ENCODE results near the gene SYCE3.

DNA sequence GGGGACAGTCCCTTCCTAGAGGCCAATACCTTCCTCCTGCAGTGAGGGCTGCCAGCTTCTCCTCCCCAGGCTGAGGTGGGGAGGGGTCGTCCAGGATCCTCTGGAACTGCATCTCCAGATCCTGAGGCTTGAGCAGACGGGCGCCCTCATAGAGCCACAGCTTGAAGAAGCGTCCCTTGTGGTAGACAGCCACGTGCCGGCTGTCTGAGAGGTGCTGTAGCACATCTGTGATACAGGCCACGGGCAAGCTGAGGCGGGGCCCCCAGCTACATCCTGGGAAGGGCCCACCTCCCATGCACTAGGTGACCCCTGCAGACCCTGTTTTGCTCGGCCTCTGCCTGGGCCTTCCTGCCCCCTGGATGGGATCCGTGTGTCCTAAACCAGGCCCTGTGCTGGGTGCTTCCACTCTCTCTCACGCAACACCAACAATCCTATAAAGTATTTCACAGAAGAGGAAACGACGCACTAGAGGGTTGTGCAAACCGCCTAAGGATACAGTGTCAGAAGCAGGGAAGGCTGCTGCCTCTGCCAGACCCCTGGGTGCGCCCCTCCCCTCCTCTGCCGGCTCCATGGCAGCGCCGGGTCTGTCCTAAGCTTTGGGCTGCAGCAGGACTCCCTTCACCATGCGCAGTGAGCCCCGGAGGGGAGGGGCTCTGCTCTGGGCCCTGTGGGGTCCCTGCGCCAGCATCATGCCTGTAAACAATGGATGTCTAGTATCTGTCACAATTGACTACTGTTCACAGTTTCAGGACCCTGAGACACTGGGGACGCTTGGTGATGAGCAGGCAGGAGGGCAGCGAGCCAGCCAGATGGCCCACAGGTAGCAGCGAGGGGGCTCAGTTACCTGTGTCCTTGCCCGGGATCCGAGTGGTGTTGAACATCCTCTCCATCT, 11.0 kb upstream of the SYCE3 start:
- TF ChIP-seq, protein P1, sequence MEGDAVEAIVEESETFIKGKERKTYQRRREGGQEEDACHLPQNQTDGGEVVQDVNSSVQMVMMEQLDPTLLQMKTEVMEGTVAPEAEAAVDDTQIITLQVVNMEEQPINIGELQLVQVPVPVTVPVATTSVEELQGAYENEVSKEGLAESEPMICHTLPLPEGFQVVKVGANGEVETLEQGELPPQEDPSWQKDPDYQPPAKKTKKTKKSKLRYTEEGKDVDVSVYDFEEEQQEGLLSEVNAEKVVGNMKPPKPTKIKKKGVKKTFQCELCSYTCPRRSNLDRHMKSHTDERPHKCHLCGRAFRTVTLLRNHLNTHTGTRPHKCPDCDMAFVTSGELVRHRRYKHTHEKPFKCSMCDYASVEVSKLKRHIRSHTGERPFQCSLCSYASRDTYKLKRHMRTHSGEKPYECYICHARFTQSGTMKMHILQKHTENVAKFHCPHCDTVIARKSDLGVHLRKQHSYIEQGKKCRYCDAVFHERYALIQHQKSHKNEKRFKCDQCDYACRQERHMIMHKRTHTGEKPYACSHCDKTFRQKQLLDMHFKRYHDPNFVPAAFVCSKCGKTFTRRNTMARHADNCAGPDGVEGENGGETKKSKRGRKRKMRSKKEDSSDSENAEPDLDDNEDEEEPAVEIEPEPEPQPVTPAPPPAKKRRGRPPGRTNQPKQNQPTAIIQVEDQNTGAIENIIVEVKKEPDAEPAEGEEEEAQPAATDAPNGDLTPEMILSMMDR (conservative IDR thresholded peaks at IDR 0.05; ENCODE audit: low read length): no peak
- no peak for TF ChIP-seq EZH2phosphoT487 (IDR thresholded peaks at IDR 0.05; ENCODE audit: borderline replicate concordance, low read depth, low read length)

Measured in OCI-LY7 (cell line).